Measurements from ENCODE around the gene FBXO9.

- TF ChIP-seq CTCF (IDR thresholded peaks at IDR 0.05), result no peak
- no peak for TF ChIP-seq POLR2A (IDR thresholded peaks at IDR 0.05)
- TF ChIP-seq EP300 (IDR thresholded peaks at IDR 0.05), result no peak
Measured at GRCh38 chr6:53128842-53129241, 63.6 kb downstream of the FBXO9 start.

Measured in tibial nerve (tissue), 4 donors.